Neural cell (in vitro differentiated cells): ENCODE results near the gene CYP3A5.

Source experiments
- CTCF ChIP-seq: fragments of 450-650 bp; IDR thresholded peaks from 2 replicates; pipeline ENCODE4 v1.5.1; 2014; ENCODE audit warnings: antibody characterized with exemption, mild to moderate bottlenecking, moderate library complexity; ENCODE audit not compliant: poor library complexity, severe bottlenecking
- EZH2 ChIP-seq: fragments of 200-600, 300-800 bp; shearing (Covaris generic), sonication (generic); IDR thresholded peaks from 2 replicates; pipeline ENCODE4 v1.6.1; 2014; ENCODE audit warnings: antibody characterized with exemption, low read length, borderline replicate concordance, mild to moderate bottlenecking; ENCODE audit not compliant: insufficient read depth, poor library complexity, severe bottlenecking
- MXI1 ChIP-seq: fragments of 450-650 bp; conservative IDR thresholded peaks from 2 replicates; pipeline ENCODE4 v1.6.1; 2014; ENCODE audit warnings: antibody characterized with exemption, mild to moderate bottlenecking; ENCODE audit not compliant: poor library complexity, severe bottlenecking
- POLR2AphosphoS5 ChIP-seq: IDR thresholded peaks from 2 replicates; pipeline ENCODE4 v1.6.1; 2012

GRCh38 chr7:99693427-99694200, 13.8 kb upstream of the CYP3A5 start:
- no peak for TF ChIP-seq POLR2AphosphoS5
- TF ChIP-seq CTCF, result no peak
- no peak for TF ChIP-seq EZH2
- no peak for TF ChIP-seq MXI1
